NCI-H2196 (cell line): ENCODE measurements around the gene RIN1.
"Not testable (repeated sequence)": the region's sequence is repeated elsewhere in the genome, so short reads cannot be mapped to it uniquely, and the experiment has no call there.

Source experiments
- DNase-seq: peaks from one replicate; lab custom pipeline; 2025; ENCODE audit not compliant: unreplicated experiment; lab: John Stamatoyannopoulos, UW

The RIN1 gene, protein sequence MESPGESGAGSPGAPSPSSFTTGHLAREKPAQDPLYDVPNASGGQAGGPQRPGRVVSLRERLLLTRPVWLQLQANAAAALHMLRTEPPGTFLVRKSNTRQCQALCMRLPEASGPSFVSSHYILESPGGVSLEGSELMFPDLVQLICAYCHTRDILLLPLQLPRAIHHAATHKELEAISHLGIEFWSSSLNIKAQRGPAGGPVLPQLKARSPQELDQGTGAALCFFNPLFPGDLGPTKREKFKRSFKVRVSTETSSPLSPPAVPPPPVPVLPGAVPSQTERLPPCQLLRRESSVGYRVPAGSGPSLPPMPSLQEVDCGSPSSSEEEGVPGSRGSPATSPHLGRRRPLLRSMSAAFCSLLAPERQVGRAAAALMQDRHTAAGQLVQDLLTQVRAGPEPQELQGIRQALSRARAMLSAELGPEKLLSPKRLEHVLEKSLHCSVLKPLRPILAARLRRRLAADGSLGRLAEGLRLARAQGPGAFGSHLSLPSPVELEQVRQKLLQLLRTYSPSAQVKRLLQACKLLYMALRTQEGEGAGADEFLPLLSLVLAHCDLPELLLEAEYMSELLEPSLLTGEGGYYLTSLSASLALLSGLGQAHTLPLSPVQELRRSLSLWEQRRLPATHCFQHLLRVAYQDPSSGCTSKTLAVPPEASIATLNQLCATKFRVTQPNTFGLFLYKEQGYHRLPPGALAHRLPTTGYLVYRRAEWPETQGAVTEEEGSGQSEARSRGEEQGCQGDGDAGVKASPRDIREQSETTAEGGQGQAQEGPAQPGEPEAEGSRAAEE

GRCh38 chr11:66336234-66337102, at the start of gene RIN1:
Gene RIN1 (minus strand): TSS chr11:66336434. CDS start chr11:66336402, 32 bp downstream.
- peak; percentile 88 for DNase-seq

DNA sequence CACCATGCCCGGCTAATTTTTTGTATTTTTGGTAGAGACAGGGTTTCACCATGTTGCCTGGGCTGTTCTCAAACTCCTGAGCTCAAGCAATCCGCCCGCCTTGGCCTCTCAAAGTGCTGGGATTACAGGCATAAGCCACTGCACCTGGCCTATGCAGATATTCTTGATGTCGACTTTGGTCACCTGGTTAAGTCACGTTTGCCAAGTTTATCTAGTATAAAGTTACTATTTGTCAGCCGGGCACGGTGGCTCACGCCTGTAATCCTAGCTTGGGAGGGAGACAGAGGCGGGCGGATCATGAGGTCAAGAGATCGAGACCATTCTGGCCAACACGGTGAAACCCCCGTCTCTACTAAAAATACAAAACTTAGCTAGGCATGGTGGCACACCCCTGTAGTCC, 48.1 kb upstream of the RIN1 start:
- DNase-seq = peak; percentile 64

DNA sequence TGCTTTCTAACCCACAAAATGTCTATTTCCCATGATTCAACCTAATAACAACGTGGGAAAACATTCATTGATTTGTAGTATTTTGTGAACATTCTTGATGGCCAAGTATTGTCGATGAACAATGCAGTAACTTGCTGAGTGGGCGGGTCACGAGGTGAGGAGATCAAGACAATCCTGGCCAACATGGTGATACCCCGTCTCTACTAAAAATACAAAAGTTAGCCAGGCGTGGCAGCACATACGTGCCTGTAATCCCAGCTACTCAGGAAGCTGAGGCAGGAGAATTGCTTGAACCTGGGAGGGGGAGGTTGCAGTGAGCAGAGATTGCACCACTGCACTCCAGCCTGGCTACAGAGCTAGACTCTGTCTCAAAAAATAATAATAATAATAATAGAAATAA, 44.0 kb upstream of the RIN1 start:
- not testable (repeated sequence) for DNase-seq

DNA sequence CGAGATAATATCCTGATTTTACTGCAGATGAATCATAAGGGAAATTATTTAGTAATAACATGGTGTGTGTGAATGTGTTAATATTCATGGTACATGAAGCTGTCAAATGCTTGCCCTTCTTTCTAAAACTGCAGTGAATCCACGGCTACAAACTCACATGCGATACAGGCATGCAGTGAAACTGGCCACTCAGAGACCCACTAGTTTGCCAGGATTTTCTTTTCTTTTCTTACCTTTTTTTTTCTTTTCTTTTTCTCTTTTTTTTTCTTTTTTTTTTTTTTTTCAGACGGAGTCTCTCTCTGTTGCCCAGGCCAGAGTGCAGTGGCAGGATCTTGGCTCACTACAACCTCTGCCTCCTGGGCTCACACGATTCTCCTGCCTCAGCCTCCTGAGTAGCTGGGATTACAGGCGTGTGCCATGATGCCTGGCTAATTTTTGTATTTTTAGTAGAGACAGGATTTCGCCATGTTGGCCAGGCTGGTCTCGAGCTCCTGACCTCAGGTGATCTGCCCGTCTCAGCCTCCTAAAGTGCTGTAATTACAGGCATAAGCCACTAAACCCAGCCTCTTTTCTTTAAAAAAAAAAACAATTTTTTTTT, 37.6 kb upstream of the RIN1 start:
- not testable (repeated sequence) for DNase-seq

DNA sequence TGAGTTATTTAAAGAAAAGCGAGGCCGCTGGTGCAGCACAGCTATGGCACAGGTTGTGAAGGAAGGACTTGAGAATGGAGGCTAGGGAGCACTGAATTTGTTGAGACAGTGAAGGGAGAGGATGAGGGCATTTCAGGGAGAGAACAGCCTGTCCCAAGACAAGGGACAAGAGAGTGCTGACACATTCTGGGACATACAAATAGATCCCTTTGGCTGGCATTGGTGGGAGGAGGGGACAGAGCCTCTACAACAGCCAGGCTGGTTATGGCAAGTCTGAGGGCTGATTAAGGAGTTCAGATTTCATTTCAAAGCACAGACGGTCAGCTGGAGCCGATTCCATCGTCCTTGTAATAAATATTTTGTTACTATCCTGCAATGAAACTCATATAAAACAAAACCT, 37.0 kb upstream of the RIN1 start:
- DNase-seq = peak; percentile 17

GRCh38 chr11:66371627-66372415, 35.6 kb upstream of the RIN1 start, which contains the start of gene SLC29A2:
Gene SLC29A2 (minus strand): TSS chr11:66371760. CDS start chr11:66371591, 169 bp downstream.
- peak; percentile 95 for DNase-seq

DNA sequence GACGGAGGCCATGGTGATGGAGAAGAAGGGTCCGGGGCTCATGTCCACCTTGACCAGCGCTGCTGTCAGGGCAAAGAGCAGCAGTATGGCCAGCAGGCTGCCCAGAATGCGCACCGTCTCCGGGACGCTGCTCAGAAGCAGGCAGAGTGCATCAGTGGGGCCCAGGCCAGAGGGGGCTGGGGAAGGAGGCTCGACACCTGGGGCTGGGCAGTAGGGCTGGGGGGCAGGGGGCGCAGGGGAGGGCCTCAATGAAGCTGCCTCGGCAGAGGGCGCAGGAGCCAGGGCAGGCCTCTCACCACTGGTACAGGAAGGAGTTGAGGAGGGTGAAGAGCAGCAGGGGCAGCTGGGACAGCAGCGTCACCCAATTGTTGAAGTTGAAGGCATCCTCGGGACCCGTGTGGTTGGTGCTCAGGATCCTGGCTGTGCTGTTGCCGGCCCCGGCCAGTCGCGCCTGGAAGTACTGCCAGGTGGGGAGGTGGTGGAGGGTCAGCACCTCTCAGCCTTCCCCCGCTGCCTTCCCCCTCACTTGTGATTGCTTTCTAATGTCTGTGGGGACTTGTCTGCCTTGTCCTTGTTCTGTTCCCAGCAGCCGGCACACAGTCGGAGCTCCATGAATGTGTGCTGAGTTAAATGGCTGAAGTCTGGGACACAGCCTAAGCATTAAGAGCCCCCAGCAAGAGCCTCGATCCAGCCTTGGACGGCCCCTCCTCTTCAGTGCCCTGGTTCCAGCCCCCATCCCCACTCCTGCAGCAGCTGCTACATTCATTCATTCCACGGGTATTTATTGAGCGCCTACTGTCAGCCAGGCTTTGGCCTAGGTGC, 33.0 kb upstream of the RIN1 start:
- no peak for DNase-seq

GRCh38 chr11:66368484-66368883, 32.2 kb upstream of the RIN1 start:
- DNase-seq = no peak

DNA sequence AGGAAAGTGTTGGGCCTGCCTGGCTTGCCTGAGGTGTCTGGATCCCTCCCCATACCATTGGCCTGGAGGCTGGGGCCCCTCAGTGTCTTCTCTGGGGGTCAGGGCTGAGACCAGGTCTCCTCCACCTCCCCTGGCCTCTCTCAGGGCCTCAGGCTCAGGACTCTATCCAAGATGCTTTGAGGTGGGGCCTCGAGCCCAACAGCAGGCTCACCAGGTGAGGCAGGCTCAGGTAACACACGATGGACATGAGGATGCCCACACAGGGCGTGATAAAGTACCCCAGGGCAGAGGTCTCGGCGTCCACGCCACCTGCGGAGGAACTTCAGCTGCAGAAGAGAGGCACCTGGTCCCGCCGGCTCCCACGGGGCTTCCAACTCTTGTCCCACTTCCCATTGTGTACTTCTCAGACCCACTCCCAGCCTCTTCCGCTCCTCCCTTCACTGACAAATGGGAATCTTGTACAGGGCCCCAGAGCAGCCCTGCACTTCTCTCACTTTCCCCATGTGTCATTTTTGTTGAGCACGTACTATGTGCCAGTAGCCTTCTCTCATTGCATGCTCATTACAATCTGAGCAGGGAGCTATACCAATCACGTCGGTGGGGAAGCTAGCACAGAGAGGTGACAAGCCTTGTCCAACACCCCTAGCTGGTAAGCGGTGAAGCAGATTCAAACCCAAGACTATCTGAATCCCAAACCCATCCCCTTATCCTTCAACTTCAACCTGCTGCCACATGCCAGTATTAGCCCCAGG, 31.5 kb upstream of the RIN1 start:
- no peak for DNase-seq

DNA sequence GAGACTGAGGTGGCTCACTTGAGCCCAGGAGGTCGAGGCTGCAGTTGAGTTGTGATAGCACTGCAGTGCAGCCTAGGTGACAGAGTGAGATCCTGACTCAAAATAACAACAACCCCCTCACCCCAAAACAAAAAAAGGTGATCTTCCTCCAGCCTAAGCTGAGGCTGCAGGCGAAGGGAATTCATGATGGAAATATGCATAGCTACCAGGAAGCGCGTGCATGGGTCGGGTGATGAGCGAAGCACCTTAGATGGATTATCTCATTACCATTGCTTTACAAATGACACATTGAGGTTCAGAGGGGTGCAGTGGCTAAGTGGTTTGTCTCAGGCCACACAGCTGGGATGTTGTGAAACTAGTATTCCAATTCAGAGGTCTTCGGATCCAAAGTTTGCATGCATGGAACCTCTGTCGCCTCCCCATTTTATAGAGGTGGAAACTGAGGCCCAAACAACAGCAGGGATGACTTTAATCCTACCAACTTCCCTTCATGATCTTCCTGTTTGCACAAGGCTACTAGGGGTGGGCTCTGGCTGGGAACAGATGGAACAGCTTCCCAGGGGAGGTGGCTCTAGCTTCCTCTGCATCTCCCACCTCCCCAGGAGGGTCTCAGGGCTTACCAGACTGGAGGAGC, 30.7 kb upstream of the RIN1 start:
- no peak for DNase-seq

GRCh38 chr11:66365711-66366619, 29.7 kb upstream of the RIN1 start:
- no peak for DNase-seq

DNA sequence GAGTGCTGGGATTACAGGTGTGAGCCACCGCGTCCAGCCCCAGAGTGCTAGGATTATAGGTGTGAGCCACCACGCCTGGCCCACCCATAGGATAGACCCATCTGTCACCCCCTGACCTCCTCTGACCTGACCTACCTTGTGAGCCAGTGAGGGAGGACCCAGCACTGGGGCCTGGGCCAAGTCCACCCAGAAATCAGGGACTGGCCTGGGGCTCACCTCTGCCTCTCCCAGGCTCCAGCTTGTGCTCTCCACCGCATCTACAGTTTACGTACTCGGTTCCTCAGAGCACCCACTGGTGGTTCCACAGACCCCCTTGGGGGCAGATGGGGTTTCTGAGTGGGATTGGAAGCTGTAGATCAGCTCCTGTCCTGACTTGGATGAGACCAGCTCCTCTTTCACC, 28.9 kb upstream of the RIN1 start:
- DNase-seq = no peak

DNA sequence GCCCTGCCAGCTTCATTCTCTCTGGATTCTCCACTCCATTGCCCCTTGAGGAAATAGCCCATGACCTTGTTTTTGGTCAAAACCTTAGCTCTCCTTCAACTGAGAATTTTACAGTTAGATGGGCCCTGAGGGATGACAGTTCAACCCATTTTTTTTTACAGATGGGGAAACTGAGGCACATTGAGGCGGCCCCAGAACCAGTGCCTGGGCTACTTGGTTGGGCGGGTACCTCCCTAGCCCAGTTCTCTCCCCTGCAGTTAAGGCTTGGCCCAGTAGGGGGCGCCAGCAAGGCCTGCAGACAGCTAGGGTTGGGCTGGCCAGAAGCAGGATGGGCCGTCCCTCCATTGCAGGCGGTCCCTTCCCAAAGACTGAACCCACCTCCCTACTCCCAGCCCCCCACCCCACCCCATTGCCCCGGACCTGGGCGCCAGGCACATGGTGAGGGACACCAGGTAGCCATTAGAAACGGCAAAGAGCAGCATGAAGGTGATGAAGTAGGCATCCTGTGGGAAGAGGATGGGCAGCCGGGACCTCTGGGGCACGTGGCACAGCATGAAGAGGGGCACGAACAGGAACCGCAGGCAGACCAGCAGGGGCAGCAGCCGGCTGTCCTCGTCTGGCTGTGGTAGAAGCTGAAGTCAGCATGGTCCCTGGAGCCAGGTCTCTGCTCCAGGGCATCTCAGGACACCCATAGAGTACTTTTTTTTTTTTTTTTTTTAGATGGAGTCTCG, 27.7 kb upstream of the RIN1 start:
- peak; percentile 27 for DNase-seq

- peak; percentile 27 for DNase-seq
Observed at GRCh38 chr11:66363187-66363601, 27.0 kb upstream of the RIN1 start.

DNA sequence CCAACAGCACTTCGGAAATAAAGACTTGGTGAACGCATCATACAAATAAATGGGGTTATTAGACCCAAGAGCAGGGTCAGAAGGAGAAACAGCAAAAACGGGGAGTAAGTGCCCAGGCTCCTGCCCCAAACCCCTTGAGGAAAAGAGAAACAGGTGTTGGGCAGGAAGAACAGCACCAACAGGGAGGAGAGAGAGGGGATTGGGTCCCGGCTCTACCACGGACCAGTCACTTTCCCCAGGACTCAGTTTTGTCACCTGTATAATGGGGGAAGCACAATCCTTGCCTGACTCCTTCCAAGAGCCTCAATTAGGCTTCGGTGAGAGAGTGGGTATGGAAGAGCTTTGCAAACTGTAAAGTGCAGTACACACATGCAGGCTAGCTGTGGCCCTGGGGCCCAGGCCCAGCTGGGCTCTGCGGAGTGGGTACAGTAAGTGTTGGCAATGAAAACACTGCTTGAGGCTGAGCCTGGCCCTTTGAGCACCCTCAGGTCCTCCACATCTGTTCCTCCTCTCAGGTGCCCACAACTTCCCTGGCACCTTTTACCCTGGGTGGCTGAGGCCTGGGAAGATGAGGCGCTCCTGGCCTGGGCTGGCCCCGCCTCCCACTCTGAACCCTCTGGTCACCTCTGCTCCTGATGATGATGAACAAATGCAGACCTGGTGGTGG, 26.4 kb upstream of the RIN1 start:
- DNase-seq = no peak

- no peak for DNase-seq
Observed at GRCh38 chr11:66361502-66361941, 25.3 kb upstream of the RIN1 start.
